GM04503 (cell line): ENCODE measurements around the gene FCHSD1.
"Not testable (repeated sequence)": the region's sequence is repeated elsewhere in the genome, so short reads cannot be mapped to it uniquely, and the experiment has no call there.

ENCODE experiments used
- DNase-seq: peaks from one replicate; pipeline ENCODE4 v3.0.0-alpha.2; 2012; ENCODE audit warnings: low read depth

Gene FCHSD1

DNA sequence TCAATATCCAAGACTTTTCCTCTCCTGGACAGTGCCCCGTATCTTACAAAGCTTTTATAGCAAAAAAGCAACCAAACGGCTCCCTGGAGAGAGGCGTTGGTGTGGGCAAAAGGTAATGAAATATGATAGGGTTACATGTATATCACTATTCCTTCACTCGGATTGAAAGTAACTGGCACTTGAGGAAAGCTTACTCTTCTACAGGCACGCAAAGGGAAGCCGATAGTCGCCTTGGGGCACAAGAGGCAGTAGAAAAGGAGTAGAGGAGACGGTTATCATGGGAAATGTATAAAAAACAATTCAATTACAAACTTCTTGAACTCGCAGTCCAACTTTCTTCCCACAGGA lies 33.6 kb downstream of the FCHSD1 start:
- DNase-seq, result no peak

DNA sequence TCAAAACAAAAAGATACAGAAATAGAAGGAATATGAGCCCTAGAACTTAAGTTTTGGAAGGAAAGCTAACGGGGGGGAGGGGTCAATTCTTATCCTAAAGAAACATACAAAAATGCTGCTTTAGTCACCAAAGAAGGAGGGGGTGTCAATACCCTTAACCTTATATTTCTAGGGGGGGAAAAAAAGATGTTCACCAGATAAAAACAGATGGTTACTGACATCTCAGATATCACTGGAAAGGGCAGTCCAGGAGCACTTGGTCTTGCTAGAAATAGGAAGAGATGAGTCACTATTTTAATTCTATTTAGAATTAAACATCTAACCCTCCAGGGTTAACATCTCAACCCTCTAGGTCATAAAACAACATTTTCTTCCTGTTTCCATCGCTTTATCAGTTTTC lies 34.1 kb downstream of the FCHSD1 start:
- no peak for DNase-seq

DNA sequence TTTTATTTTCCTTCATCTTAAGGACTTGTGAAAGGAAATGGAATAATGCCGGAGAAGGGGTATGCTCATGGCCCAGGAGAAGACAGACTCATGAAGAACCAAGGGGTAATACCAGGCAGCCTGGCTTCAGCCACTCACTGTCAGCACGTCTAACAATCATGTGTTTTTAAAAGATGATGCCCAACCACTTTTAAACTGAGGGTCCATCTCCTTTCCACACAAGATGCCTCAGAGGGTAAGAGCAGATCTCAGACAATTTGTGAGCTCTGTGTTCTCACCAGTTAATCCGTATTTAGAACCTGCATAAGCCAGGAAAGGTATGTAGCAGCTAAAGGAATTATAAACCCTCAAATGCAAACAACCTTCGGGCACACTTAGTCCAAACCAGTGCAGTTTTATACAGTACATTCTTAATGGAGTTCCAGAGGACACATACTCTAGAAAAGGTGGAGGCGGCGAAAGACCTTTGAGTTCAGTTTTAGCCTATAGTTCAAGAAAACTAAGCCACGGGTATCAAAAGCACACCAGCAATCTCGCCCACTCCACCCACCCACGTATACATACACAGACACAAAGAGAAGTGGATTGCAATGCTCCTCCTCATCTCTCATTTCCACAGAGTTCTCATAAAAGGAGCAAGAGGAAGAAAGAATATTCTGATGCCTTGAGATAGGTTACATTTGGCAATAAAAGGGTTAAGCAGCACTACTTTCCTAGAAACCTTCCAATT lies 35.1 kb downstream of the FCHSD1 start:
- no peak for DNase-seq

DNA sequence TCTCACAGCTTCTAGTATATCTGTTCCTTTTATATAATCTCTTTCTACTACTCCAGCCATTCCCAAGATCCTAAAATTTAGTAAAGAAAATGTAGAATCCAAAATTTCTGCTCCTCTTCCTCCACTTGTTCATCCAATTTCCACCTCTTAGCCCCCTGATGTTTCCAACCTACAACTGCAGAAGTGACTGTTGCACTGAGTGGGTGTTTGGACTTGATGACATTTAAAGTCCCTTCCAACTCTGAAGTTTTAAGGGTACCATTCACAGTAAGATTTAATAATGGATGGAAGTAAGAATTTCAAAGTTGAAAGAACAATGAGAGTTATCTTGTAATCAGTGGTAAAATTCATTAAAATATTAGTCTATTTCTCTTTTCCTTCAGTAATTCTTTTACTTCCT lies 37.9 kb downstream of the FCHSD1 start:
- no peak for DNase-seq

DNA sequence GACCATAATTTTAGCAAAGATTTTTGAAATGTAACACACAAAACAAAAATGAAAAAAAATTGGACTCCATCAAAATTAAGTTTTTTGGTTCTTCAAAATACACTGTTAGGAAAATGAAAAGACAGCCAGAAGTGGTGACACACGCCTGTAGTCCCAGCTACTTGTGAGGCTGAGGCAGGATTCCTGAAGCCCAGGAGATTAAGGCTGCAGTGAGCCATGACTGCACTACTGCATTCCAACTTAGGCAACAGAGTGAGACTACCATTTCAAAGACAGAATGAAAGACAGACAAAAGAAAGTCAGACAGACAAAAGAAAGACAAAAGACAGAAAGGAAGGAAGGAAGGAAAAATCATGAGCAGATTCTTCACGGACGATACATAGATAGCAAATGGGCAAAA lies 39.9 kb downstream of the FCHSD1 start:
- DNase-seq, result no peak

DNA sequence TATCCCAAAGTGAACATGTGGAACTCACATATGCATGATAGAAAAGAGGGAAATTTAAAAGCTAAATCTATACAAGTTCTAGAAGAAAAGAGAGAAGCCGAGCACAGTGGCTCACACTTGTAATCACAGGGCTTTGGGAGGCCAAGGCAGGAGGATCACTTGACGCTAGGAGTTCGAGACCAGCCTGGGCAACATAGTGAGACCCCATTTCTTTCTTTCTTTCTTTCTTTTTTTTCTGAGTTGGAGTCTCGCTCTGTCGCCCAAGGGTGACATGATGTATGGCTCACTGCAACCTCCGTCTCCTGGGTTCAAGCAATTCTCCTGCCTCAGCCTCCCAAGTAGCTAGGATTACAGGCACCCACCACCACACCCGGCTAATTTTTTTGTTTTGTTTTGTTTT lies 41.3 kb downstream of the FCHSD1 start:
- not testable (repeated sequence) for DNase-seq

DNA sequence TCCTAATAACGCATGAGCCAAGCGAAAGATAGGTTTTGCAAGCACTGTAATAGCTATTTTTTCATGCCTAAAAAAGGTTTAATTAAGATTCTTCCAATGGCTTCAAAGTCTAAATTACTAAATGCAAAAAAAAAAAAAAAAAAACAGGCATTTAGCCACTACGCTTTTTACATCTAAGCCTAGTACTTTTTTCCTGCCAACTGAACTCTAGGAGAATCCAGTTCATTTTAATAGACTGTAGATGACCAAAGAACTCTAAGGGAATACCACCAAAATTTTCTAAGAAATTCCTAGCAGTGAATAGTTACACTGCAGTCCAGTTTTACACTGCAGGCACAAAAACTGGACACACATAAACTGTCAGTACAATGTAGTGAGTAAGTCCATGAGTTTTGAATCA lies 42.2 kb downstream of the FCHSD1 start:
- no peak for DNase-seq

DNA sequence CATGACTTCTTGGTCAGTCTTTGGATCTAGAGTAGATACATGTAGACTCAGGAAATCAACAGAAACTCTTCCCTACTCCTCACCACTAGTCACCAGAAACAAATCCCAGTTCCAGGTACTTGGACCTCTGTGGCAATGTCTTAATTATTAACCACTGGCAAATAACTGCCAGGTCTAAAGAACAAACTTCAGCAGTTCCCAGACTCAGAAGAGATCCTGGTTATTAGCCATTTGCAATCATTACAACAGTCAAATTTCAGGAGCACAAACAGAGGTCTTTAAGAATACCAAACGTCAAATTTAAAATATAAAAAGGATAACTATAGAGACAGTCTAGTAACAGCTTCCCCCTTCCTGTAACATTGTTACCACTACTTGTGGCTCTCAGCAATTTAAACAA lies 42.7 kb downstream of the FCHSD1 start:
- no peak for DNase-seq

DNA sequence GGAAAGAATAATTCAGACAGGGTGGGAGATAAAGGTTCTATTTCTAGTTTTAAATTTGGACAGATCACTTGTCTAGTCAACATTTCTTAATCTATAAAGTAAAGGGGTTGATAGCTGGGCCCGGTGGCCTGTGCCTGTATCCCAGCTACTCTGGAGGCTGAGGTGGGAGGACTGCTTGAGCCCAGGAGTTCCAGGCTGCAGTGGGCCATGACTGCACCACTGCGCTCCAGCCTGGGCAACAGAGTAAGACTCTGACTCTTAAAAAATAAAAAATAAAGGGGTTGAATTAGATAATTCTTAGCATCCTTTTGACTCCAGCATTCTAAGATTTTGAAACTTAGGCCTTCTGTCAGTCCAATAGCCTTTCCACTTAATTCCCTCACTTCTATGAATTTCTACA lies 43.2 kb downstream of the FCHSD1 start:
- no peak for DNase-seq

DNA sequence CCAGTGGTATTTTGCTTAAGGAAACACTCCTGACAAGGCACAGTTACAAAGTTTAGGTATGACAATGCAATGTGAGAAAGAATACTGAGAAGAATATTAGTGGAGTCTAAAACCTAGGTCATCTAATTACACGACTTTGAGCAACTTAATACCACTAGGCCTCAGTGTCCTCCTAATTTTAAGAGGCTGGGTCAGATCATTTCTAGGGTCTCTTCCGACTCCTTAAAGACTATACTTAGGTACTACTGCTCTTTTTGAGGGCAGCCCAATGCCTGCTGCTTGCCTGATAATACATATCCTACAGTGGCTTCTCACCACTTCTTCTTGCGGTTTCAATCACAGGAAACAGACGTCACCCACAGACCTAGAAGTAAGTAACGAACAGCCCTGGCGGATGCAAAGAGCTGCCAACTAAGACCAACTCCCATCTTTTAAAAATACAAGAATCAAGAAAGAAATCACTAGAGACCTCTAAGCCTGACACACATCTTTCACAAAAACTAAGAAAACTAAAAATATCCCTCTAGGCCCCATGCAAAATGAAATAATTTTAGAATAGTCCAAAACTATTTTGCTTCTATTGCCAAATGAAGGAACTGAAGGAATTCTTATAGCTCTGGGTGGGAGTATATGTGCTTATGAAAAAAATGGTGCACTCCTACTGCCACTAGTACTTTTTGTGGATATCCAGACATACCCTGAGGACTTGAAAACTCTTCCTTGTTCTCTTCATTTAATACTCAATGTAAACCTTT lies 45.5 kb downstream of the FCHSD1 start:
- no peak for DNase-seq

DNA sequence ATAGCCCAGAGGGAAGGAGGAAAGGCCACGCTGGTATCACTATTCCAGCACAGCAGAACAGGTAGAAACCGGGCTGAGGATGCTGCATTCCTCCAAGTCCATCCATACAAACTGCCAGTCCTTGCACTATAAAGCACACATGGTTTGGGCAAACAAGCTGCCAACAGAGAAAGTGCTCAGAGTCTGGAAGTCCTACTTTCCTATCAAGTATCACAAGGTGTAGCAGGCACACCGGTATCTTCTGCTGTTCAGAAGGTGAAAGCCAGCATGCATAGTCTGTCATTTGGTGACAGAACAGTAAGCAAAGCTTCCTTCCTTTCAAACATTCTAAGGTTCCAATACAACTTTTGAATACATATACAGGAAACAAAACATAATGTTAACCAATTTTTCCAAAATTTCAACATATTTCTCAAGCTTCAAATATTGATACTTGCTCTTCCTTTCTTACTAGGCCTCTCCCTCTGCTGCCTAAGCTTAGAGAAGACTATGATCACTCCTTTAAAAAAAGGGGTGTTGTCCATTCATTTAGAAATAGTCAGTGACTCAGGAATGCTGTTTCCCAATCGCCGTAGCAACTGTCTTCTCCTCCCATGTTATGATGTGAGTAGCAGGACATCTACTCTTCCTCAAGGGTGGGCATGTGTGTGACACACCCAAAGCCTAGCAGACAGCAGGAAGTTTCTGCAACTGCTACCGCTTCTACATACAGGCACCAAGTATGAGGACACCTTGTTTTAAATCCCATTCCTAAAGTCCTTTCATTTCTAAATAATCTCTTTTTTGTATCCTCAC lies 47.1 kb downstream of the FCHSD1 start:
- peak; percentile 94 for DNase-seq

DNA sequence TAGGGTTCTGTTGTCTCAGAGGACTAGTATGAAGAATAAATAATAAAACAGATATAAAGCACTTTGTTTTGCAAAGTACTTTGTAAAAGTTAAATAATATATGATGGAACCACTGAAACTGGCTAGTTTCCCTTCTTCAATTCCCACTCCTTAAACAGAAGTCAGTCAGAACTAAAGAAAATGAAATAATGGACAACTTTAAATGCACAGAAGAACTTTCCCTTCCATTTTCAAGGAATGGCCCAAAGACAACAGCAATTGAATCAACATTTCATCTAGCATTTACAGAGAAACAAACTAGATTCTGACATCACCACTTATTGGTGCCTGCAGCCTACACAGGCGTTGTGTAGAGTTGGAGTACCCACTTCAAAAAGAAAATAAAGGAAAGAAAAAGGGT lies 48.6 kb downstream of the FCHSD1 start:
- no peak for DNase-seq

DNA sequence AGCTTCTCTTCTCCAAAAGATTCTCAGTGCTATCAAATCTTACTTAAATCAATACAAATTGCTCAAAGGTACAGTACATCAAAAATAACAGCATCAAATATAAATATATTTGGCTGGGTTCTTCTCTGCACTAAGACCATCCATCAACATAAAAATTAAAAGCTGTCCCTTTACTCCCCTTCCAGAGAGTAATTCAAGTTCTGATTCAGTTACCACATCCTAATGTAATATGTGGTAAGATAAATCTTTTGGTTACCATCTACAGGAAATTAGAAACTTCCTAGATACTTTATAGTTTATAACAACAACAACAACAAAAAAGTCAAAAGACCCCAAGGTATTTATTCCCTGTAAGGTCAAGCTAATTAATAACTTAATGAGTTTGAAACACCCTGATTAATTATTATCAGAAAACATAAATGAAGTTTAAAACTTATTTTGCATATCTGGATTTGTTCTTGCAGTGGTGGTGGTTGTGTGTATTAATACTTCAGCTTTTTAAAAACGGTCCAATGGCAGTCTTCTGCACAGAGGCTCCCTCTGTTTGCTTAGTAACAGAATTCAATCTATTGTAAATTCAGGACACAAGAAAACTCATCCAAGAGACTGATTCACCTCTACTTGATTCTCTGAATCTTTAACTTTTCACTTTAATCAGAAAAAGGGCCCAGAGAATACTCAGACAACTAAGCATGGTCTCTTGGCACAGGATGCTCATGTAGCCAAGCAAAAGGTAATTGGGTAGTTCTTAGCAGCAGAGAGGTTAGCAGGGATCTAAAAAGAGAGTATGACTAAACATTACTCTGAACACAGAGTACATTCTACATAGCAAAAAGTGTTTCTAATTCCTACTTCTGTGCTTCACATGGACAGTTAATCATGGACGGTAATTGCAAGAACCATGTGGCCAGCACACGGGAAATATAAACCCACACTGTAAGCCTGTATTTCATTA lies 52.5 kb downstream of the FCHSD1 start:
- DNase-seq, result peak; percentile 37

DNA sequence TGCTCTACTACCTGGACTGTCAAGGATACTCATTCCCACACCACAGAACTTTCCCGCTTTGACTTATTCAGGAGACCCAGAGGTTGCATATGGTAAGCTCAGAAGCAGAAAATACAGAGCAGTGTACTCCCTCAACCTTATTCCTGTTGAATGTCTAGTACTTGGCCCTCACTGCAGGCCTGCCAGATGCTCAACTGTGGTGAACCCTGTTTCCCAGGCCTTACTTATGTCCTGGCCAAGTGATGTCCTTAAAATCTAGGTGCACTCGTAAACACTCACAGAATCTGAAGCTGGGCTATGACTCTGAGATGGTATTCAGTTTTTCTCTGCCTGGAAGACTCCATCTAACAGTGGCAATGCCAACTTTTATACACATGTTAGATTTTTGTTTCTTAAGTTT lies 53.4 kb downstream of the FCHSD1 start:
- DNase-seq, result no peak

DNA sequence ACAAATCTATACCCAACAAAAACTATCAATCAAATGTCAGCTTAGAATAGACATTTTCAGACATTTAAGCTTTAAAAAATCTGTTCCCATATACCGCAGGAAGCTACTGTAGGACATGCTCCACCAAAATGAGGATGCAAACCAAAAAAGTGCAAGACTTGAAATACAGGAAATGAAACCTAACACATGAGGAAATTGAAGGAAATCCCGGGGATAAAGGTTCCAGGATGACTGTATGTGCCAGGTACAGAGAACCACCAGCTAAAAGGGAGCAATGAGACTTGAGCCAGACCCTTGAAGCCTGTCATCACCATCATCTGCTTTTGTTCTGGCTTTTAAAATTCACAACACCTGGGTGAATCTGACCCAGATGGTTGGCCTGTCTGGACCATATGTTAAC lies 53.8 kb downstream of the FCHSD1 start:
- DNase-seq, result no peak

DNA sequence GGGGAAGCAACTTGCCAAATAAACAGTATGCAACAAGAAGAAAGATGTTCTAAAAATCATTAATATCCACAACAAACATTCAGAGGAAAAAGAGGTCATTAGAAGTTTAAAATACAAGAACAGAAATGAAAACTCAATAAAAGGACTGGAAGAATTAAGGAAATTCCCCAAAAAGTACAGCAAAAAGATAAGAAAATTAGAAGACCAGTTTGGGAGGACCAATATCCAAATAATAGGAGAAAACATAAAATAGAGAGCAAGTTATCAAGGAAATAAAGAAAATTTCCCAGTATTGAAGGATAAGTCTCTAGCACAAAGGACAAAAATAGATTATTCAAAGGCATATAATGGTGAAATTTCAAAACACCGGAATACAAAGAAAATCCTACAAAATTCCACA lies 54.4 kb downstream of the FCHSD1 start:
- DNase-seq, result no peak

DNA sequence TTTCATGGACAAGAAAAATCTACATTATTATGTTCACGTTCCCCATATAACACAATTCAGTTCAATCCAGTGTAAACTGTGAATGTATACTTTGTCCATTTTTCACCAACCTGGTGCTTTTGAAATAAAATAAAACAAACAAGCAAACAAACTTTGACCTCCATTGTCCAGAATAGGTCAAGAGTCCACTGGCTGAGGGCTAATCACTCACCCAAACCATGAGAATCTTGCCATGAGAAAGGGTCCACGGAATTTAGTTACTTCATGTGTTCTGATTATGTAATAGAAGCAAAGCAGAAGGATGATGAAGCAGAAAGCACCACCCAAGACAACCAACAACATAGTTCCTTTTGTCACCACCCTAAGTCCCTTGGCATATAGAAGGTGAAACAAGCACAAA lies 61.1 kb downstream of the FCHSD1 start:
- no peak for DNase-seq
